Mucosa of descending colon (tissue), 3 donors: Measurements from ENCODE around the gene CRHR1. TPM values are rescaled to one million over a fixed set of nuclear protein-coding genes. Genes with fewer than 3 reads are reported as not detected.

Experiments used
- ATAC-seq: fragments of 200-7000 bp; cut with Tn5 transposase; one replicate; pipeline ENCODE4 v1.9.1; 2020; ENCODE audit warnings: mild to moderate bottlenecking, moderate library complexity
- DNase-seq, 3 donors: peaks; one replicate each; pipeline ENCODE4 v3.0.0-alpha.2; 2020
- H3K36me3 ChIP-seq: fragments of 200-600 bp; one replicate; pipeline ENCODE4 v1.8.0; 2021; ENCODE audit warnings: low read depth, mild to moderate bottlenecking
- H3K4me1 ChIP-seq: fragments of 200-600 bp; one replicate; pipeline ENCODE4 v1.8.0; 2021; ENCODE audit warnings: low read depth, mild to moderate bottlenecking
- H3K4me3 ChIP-seq: fragments of 200-600 bp; one replicate; pipeline ENCODE4 v1.8.0; 2021; ENCODE audit warnings: mild to moderate bottlenecking
- H3K9me3 ChIP-seq: fragments of 200-600 bp; one replicate; pipeline ENCODE4 v1.8.0; 2021; ENCODE audit warnings: mild to moderate bottlenecking
- intact Hi-C, 2 donors: fragments of 100-400 bp; cut with DNase I in 1 of 2; cut with micrococcal nuclease in 1 of 2; formaldehyde crosslinking; loops; one replicate each; pipeline versions ENCODE4 v1.11.0 to v1.11.1; 2022; cut with DNase I, micrococcal nuclease
- total RNA-seq, 3 donors: library from RNA; stranded (reverse); fragmentation: NEBNext Ultra II Directional in 2 of 3; extraction: Animal tissue kit (Norgen Biotek cat#: 25700) in 2 of 3; gene quantifications; one replicate each; pipeline versions ENCODE4 v1.2.1 to v1.2.4, GENCODE V29; 2021 to 2023
- TF ChIP-seq, protein P1 (sequence below): fragments of 200-600 bp; IDR thresholded peaks from one replicate; pipeline ENCODE4 v1.8.0; 2022; ENCODE audit warnings: antibody characterized with exemption, mild to moderate bottlenecking
- donor health status: DM: no; HTN: no; CAD: no; lungs with moderate emphysema.
- donor health status: DM: no; HTN: no; CAD: no.
- donor health status: DM: no; HTN: yes; CAD: no.

Gene CRHR1
- total RNA-seq, 3 donors from 2014 or later: not detected

DNA sequence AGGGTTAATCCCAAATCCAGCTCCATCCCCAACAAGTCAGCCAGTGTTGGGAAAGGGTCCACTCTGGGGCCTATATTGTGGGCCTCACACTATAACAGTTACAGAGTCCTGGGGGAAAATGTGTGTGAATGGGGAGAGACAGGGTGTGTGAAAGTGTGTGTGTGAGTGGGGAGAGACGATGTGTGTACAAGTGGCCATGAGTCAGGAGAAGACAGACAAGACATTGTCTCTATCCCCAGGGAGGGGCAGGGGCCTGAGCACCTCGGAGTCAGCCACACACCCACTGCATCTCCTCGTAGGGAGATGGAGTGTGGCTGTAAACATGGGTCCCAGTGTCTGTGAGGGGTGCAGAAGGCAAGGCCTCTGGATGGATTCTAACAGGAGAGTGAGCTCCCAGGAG lies 2.9 kb downstream of the CRHR1 start:
- H3K4me3 ChIP-seq: no peak overlapping the region
- DNase-seq: no peak
- no peaks in the 10 kb centered on the region for H3K9me3 ChIP-seq
- H3K4me1 ChIP-seq: peaks cover 20% of the 10 kb centered on the region
- intact Hi-C loops: no loop called here
- no peaks in the 10 kb centered on the region for H3K36me3 ChIP-seq
- ATAC-seq: no peak
- TF ChIP-seq, protein P1, sequence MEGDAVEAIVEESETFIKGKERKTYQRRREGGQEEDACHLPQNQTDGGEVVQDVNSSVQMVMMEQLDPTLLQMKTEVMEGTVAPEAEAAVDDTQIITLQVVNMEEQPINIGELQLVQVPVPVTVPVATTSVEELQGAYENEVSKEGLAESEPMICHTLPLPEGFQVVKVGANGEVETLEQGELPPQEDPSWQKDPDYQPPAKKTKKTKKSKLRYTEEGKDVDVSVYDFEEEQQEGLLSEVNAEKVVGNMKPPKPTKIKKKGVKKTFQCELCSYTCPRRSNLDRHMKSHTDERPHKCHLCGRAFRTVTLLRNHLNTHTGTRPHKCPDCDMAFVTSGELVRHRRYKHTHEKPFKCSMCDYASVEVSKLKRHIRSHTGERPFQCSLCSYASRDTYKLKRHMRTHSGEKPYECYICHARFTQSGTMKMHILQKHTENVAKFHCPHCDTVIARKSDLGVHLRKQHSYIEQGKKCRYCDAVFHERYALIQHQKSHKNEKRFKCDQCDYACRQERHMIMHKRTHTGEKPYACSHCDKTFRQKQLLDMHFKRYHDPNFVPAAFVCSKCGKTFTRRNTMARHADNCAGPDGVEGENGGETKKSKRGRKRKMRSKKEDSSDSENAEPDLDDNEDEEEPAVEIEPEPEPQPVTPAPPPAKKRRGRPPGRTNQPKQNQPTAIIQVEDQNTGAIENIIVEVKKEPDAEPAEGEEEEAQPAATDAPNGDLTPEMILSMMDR: no peak

DNA sequence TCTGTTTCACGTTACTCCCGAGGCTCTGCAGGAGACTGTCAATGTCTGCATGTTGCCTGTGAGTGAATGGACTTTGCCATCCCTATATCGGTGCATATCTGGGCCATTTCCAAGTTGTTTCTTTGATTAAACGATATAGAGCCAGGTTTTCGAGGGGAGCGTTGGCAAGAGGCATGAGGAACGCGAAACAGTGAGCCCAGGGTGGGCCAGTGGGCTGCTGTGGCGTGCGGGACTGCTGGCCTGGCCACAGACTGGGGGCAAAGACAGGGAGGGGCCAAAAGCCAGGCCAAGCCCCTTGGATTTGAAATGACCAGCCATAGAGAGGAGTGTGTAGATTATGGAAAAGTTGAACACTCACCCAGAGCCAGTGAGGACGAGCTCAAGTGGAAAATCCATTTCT lies 3.5 kb downstream of the CRHR1 start:
- H3K4me3 ChIP-seq: no peak overlapping the region
- ATAC-seq: no peak
- DNase-seq: no peak
- intact Hi-C loops: no loop called here
- H3K4me1 ChIP-seq: peaks cover 20% of the 10 kb centered on the region
- no peaks in the 10 kb centered on the region for H3K9me3 ChIP-seq
- TF ChIP-seq, protein P1: no peak
- no peaks in the 10 kb centered on the region for H3K36me3 ChIP-seq

DNA sequence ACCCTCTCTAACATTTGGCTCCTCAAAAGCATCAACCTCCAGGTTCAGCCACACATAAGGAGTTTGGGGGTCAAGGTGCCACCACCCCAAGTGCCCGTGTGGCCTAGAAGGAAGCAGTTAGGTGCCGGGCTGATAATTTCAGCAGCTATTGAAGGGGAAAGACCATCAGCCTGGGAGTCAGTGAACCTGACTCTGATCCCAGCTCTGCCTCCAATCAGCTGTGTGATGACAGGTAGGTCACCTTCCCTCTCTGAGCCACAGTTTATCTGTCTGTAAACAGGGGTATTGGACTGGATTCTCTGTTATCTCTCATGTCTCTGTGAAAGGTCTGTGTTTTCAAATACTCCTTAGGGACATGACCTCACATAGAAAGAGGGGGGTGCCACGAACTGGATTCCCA lies 3.9 kb downstream of the CRHR1 start:
- TF ChIP-seq, protein P1: no peak
- Histone ChIP-seq H3K9me3 (no peaks in the 10 kb centered on the region), H3K4me3 (no peak overlapping the region), H3K4me1 (peaks cover 20% of the 10 kb centered on the region), H3K36me3 (no peaks in the 10 kb centered on the region)
- no peak for DNase-seq
- intact Hi-C loops: no loop called here
- ATAC-seq: no peak

DNA sequence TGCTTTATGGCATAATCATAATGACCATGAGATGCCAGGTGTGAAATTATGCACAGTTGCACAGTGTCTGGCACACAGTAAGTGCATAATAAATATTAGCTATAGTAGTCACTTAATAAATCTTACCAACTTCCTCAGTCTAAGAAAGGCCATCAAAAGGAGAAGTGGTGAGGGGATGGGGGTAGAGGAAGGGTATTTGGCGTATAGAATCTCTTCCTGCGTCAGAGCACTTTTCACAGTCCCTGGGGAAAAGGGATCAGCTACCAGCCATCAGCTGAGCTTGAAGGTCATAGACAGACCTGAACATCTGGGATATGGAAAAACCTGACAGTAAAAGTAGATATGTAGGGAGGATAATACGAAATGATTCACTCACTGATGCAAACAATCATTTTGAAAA lies 5.8 kb downstream of the CRHR1 start:
- ATAC-seq: no peak
- intact Hi-C loops: no loop called here

DNA sequence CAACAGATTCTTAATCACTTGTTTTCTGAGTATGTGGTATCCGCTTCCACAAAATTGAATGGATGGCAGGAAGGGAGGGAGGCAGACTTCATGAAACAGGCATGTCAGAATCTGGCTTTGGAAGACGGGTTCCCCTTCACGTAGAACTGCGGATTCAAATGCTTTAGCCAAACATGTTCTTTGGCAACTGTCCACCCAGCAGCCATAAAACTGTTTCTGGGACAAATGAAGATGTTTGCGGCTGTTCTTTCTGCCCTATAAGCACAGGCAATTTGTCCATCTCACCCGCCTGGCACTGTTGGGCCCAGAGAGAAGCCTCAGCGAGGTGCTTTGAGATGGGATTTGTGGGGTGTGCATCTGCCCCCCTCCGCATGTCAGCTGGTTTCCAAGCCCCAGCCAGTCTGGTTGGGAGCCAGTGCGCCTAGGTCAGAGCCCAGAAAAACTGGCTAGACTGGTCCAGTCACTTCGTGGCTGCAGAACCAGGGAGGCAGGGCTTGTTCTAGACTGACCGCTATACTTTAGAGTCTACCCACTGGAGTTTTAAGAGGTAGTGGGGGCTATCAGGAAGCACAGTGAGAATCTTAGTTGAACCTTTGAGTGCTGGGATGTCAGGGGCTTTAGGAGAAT lies 6.3 kb downstream of the CRHR1 start:
- Histone ChIP-seq H3K36me3 (no peaks in the 10 kb centered on the region), H3K4me1 (peaks cover under 1% of the 10 kb centered on the region), H3K9me3 (no peaks in the 10 kb centered on the region), H3K4me3 (no peak overlapping the region)
- TF ChIP-seq, protein P1: no peak
- no peak for DNase-seq
- intact Hi-C loops: no loop called here
- ATAC-seq: no peak

More for the DNA sequence above, 5.8 kb downstream of the CRHR1 start:
- no peak overlapping the region for H3K4me3 ChIP-seq
- H3K9me3 ChIP-seq: no peaks in the 10 kb centered on the region
- H3K36me3 ChIP-seq: no peaks in the 10 kb centered on the region
- no peak for DNase-seq
- H3K4me1 ChIP-seq: peaks cover 6% of the 10 kb centered on the region
- TF ChIP-seq, protein P1: no peak
